CD4-positive, alpha-beta T cell (primary cell): Measurements from ENCODE around the gene MICAL2. TPM values are rescaled to one million over a fixed set of nuclear protein-coding genes. Genes with fewer than 3 reads are reported as not detected.

Experiments used
- ATAC-seq: fragments of 200-7000 bp; cut with Tn5 transposase; one replicate; pipeline ENCODE4 v1.10.0; 2022; ENCODE audit warnings: mild to moderate bottlenecking; ENCODE audit not compliant: poor library complexity
- CTCF ChIA-PET: fragments of 350-600 bp; sonication (Branson Sonifier 250); formaldehyde crosslinking; loops from one replicate; lab custom pipeline; 2021; ENCODE audit warnings: antibody characterized with exemption, inconsistent platforms; lab: Charles Lee
- POLR2A ChIA-PET: fragments of 350-600 bp; sonication (Branson Sonifier 250); formaldehyde crosslinking; loops from one replicate; lab custom pipeline; 2021; ENCODE audit warnings: antibody characterized with exemption, inconsistent platforms; lab: Charles Lee
- DNase-seq, 14 experiments: peaks; one replicate each; pipeline ENCODE4 v3.0.0-alpha.2; 2013 to 2020; ENCODE audit warnings: mixed read lengths in 2 of 14
- H3K27ac ChIP-seq, 2 donors: one replicate each; pipeline versions ENCODE4 v1.5.1 to v1.7.0; 2013; ENCODE audit warnings: low read length in 2 of 2, low read depth in 1 of 2, mild to moderate bottlenecking in 1 of 2
- H3K27me3 ChIP-seq, 2 experiments: 1 replicate in 1 of 2; 2 replicates in 1 of 2; pipeline versions ENCODE4 v1.6.1 to v1.7.0; 2013; ENCODE audit warnings: low read length in 2 of 2, control low read depth in 1 of 2, mild to moderate bottlenecking in 1 of 2, moderate library complexity in 1 of 2; ENCODE audit not compliant: insufficient read depth in 2 of 2, control insufficient read depth in 1 of 2
- H3K36me3 ChIP-seq: one replicate; pipeline ENCODE4 v1.6.1; 2013; ENCODE audit warnings: low read length, control low read depth; ENCODE audit not compliant: insufficient read depth
- H3K4me1 ChIP-seq: one replicate; pipeline ENCODE4 v1.6.1; 2013; ENCODE audit warnings: low read length, control low read depth; ENCODE audit not compliant: insufficient read depth
- H3K4me3 ChIP-seq: one replicate; pipeline ENCODE4 v1.5.1; 2013; ENCODE audit warnings: mild to moderate bottlenecking, low read length, moderate library complexity
- H3K9me3 ChIP-seq, 2 experiments: 1 replicate in 1 of 2; 2 replicates in 1 of 2; pipeline versions ENCODE4 v1.6.1 to v1.7.0; 2013; ENCODE audit warnings: low read length in 2 of 2, mild to moderate bottlenecking in 2 of 2, control low read depth in 1 of 2, moderate library complexity in 1 of 2; ENCODE audit not compliant: control insufficient read depth in 1 of 2, insufficient read depth in 1 of 2
- H3K27ac Mint-ChIP-seq: one replicate; pipeline ENCODE4 v1.8.0; 2020; ENCODE audit warnings: mixed read lengths
- H3K27me3 Mint-ChIP-seq: one replicate; pipeline ENCODE4 v1.8.0; 2021; ENCODE audit warnings: mixed read lengths
- H3K36me3 Mint-ChIP-seq: one replicate; pipeline ENCODE4 v1.8.0; 2021; ENCODE audit warnings: low read depth, mixed read lengths
- H3K4me1 Mint-ChIP-seq: one replicate; pipeline ENCODE4 v1.8.0; 2021; ENCODE audit warnings: low read depth, mixed read lengths
- H3K4me3 Mint-ChIP-seq: one replicate; pipeline ENCODE4 v1.8.0; 2020; ENCODE audit warnings: mild to moderate bottlenecking, mixed read lengths
- H3K9me3 Mint-ChIP-seq: one replicate; pipeline ENCODE4 v1.8.0; 2020; ENCODE audit warnings: mixed read lengths
- intact Hi-C, 2 experiments: fragments of 100-400 bp; cut with DNase I in 1 of 2; cut with micrococcal nuclease in 1 of 2; formaldehyde crosslinking; loops; one replicate each; pipeline versions ENCODE4 v1.15.1 to v1.9.0; 2023 to 2025; cut with DNase I, micrococcal nuclease
- total RNA-seq, 174 experiments: library from RNA in 2 of 174; stranded (reverse) in 2 of 174; gene quantifications; one replicate each; pipeline ENCODE4 v1.2.3 and lab custom pipeline; 2021 to 2026
- TF ChIP-seq, protein P1 (sequence below): fragments of 200-600 bp; IDR thresholded peaks from one replicate; pipeline ENCODE4 v1.8.0; 2022; ENCODE audit warnings: antibody characterized with exemption, mild to moderate bottlenecking

Gene MICAL2
- total RNA-seq, 2 experiments from 2014 or later = 12.8 to 14.1 TPM

DNA sequence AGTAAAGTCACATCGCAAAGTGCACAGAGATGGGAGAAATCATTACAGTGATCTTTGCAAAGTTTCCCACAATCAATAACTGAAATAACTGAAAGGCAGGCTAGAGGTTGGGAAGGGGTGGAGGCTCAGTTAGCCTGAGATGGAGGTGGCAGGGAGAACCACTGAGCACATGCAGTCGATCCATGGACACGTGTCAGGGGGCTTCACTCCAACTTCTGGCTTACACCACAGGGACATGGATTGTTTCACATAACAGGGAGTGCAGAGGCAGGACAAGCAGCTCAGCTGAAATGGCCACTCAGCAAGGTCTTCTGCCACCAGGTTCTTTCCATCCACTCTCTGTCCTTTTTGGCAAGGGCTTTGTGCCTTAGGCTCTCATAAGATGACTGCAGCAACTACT, 35.1 kb upstream of the MICAL2 start:
- Mint-ChIP-seq H3K4me3 (no peak overlapping the region), H3K4me1 (no peaks in the 10 kb centered on the region), H3K36me3 (no peaks in the 10 kb centered on the region), H3K27ac (no peak overlapping the region), H3K27me3 (no peaks in the 10 kb centered on the region), H3K9me3 (no peaks in the 10 kb centered on the region)
- H3K27ac ChIP-seq = no peak overlapping the region
- ChIA-PET CTCF (no interaction called here), POLR2A (no interaction called here)
- peaks cover 8% of the 10 kb centered on the region for H3K4me1 ChIP-seq
- TF ChIP-seq, protein P1, sequence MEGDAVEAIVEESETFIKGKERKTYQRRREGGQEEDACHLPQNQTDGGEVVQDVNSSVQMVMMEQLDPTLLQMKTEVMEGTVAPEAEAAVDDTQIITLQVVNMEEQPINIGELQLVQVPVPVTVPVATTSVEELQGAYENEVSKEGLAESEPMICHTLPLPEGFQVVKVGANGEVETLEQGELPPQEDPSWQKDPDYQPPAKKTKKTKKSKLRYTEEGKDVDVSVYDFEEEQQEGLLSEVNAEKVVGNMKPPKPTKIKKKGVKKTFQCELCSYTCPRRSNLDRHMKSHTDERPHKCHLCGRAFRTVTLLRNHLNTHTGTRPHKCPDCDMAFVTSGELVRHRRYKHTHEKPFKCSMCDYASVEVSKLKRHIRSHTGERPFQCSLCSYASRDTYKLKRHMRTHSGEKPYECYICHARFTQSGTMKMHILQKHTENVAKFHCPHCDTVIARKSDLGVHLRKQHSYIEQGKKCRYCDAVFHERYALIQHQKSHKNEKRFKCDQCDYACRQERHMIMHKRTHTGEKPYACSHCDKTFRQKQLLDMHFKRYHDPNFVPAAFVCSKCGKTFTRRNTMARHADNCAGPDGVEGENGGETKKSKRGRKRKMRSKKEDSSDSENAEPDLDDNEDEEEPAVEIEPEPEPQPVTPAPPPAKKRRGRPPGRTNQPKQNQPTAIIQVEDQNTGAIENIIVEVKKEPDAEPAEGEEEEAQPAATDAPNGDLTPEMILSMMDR = no peak
- intact Hi-C loops = no loop called here
- H3K4me3 ChIP-seq = no peak overlapping the region
- no peak for ATAC-seq
- H3K27me3 ChIP-seq = no peaks in the 10 kb centered on the region
- no peak for DNase-seq
- H3K36me3 ChIP-seq = no peaks in the 10 kb centered on the region
- H3K9me3 ChIP-seq = no peaks in the 10 kb centered on the region

DNA sequence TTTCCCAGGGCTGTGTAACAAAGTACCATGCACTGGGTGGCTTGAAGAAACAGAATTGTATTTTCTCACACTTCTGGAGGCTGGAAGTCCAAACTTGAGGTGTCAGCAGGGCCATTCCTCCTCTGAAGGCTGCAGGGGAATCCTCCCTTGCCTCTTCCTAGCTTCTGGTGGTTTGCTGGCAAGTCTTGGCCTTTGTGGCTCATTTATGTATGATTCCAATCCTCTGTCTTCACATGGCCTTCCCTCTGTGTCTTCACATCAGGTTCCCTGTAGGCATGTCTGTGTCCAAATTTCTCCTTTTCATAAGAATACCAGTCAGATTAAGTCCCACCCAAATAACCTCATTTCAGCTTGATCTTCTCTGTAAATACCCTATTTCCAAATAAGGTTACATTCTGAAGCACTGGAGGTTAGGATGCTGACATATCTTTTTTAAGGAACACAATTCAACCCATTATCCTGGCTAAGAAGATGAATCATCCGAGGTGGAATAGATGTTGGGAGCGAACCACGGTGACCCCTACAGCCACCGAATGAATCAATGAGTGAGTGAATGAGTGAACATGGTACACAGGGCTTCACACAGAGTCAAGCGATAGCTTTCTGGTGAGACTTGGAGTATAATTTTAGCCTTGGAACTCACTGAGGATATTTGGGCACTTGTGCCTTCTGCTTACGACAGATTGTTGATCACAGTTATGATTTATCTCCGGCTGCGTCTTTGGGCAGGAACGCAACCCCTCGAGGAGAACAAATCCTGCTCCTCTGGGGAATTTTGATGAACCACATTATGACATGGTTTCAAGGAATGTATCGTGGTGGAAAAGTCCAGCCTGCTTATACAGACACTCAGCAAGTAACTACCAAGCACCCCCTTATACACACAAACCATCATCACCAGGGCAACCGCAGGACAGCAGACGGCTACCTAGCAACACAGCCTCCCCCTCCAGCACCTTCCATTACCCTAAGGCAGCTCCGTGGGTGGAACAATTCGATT, 34.3 kb upstream of the MICAL2 start:
- Histone ChIP-seq H3K27ac (no peak overlapping the region), H3K9me3 (no peaks in the 10 kb centered on the region), H3K4me3 (no peak overlapping the region), H3K36me3 (no peaks in the 10 kb centered on the region), H3K4me1 (peaks cover 2% of the 10 kb centered on the region), H3K27me3 (no peaks in the 10 kb centered on the region)
- Mint-ChIP-seq H3K27ac (no peak overlapping the region), H3K27me3 (no peaks in the 10 kb centered on the region), H3K4me1 (no peaks in the 10 kb centered on the region), H3K36me3 (no peaks in the 10 kb centered on the region), H3K9me3 (no peaks in the 10 kb centered on the region), H3K4me3 (no peak overlapping the region)
- no peak for DNase-seq
- TF ChIP-seq, protein P1 = no peak
- intact Hi-C loops = no loop called here
- no peak for ATAC-seq
- ChIA-PET POLR2A (no interaction called here), CTCF (no interaction called here)

DNA sequence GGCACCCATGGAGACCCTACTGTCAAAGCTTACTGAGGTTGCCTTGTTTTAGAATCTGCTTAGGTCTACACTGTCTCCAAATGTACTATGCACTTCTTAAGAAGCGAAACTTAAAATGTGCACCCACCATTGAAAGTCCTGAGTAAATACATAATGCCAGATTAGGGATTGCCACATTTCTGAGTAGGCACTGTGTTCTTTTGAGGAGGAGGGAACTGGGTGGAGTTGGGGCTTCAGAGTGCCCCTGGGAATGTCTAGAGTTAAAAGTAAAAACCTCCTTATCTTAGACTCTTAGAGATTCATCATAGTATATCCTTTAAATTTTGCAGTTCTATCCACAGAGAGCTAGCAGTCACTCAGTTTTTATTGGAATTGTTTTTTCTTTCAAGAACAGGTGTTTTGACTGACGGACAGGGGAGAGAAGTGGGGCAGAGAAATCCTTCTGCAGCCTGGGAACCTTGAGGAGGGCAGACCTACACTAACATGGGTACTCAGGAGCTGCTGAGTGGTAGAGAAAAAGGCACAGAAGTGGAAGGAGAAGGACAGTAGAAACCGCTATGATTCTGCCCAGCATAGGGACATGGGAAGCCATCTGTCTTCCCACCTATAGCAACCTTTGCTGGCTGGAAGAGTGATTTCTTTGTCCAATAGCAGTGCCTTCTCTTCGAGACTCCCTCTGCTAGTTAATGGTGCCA, 33.4 kb upstream of the MICAL2 start:
- DNase-seq = no peak
- intact Hi-C loops = no loop called here
- no peak overlapping the region for H3K27ac Mint-ChIP-seq

More for the DNA sequence above, 33.4 kb upstream of the MICAL2 start:
- no peaks in the 10 kb centered on the region for H3K36me3 Mint-ChIP-seq
- H3K27me3 Mint-ChIP-seq = no peaks in the 10 kb centered on the region
- no peaks in the 10 kb centered on the region for H3K4me1 Mint-ChIP-seq
- no peak for ATAC-seq
- Histone ChIP-seq H3K9me3 (no peaks in the 10 kb centered on the region), H3K4me3 (no peak overlapping the region), H3K36me3 (no peaks in the 10 kb centered on the region), H3K4me1 (no peaks in the 10 kb centered on the region), H3K27ac (no peak overlapping the region), H3K27me3 (no peaks in the 10 kb centered on the region)
- H3K4me3 Mint-ChIP-seq = no peak overlapping the region
- TF ChIP-seq, protein P1 = no peak
- H3K9me3 Mint-ChIP-seq = no peaks in the 10 kb centered on the region
- CTCF ChIA-PET = no interaction called here
- POLR2A ChIA-PET = interaction anchor here (1.5 kb wide), 1 partner anchor 11 kb away, joined by 3 read pairs; no protein-coding TSS in a partner anchor
